ENCODE results near the gene NBPF1. TPM values are rescaled to one million over a fixed set of nuclear protein-coding genes. Genes with fewer than 3 reads are reported as not detected.

Gene NBPF1
- total and polyA plus RNA-seq, 2 experiments from 2014 or later: 18.6 to 21.2 TPM

Small RNA genes within 50 kb of the gene (small RNA-seq; reads per million reads assigned to genes)
- gene RNU1-1 (ENCODE audit: low read depth, low replicate concordance) (not detected), gene RNU1-6P (ENCODE audit: low read depth, low replicate concordance) (not detected)

Other genes with a start within 250 kb of the NBPF1 start
- gene SZRD1, start 246.3 kb downstream of the NBPF1 start, total RNA-seq (2014; rRNA removed; shearing (Covaris generic)): 78.8 and 92.6 TPM in 2 replicates
- 61.1 and 63.8 TPM in 2 replicates for gene SZRD1, start 246.3 kb downstream of the NBPF1 start, polyA plus RNA-seq (2016; fragmentation: Nextera tagmentation; extraction: Ambion mirVana)
- not detected in 2 replicates for gene SPATA21, start 176.1 kb downstream of the NBPF1 start, total RNA-seq (2014; rRNA removed; shearing (Covaris generic))
- not detected in 2 replicates for gene SPATA21, start 176.1 kb downstream of the NBPF1 start, polyA plus RNA-seq (2016; fragmentation: Nextera tagmentation; extraction: Ambion mirVana)
- gene NECAP2, start 172.8 kb downstream of the NBPF1 start, total RNA-seq (2014; rRNA removed; shearing (Covaris generic)): 112 and 117 TPM in 2 replicates
- gene NECAP2, start 172.8 kb downstream of the NBPF1 start, polyA plus RNA-seq (2016; fragmentation: Nextera tagmentation; extraction: Ambion mirVana): 102 and 106 TPM in 2 replicates
- under 0.01 TPM in 1 of 2 replicates, not detected in the other for gene RNU1-1, start 99.3 kb downstream of the NBPF1 start, total RNA-seq (2014; rRNA removed; shearing (Covaris generic))
- not detected in 2 replicates for gene RNU1-1, start 99.3 kb downstream of the NBPF1 start, polyA plus RNA-seq (2016; fragmentation: Nextera tagmentation; extraction: Ambion mirVana)
- gene RNU1-3, start 53.4 kb upstream of the NBPF1 start, total RNA-seq (2014; rRNA removed; shearing (Covaris generic)): under 0.01 TPM in 1 of 2 replicates, not detected in the other
- not detected in 2 replicates for gene RNU1-3, start 53.4 kb upstream of the NBPF1 start, polyA plus RNA-seq (2016; fragmentation: Nextera tagmentation; extraction: Ambion mirVana)
- under 0.01 TPM in 1 of 2 replicates, not detected in the other for gene RNU1-4, start 127.0 kb upstream of the NBPF1 start, total RNA-seq (2014; rRNA removed; shearing (Covaris generic))
- gene RNU1-4, start 127.0 kb upstream of the NBPF1 start, polyA plus RNA-seq (2016; fragmentation: Nextera tagmentation; extraction: Ambion mirVana): not detected in 2 replicates